GM12873 (cell line): ENCODE data around the gene ALPP.

Experiments
- TF ChIP-seq, protein P1 (sequence below): IDR thresholded peaks from 2 replicates; pipeline ENCODE4 v1.5.1; 2012; ENCODE audit warnings: low read depth, mild to moderate bottlenecking, moderate library complexity, low read length, control low read depth; ENCODE audit not compliant: insufficient read depth; ENCODE audit errors: missing control alignments

ALPP gene

DNA sequence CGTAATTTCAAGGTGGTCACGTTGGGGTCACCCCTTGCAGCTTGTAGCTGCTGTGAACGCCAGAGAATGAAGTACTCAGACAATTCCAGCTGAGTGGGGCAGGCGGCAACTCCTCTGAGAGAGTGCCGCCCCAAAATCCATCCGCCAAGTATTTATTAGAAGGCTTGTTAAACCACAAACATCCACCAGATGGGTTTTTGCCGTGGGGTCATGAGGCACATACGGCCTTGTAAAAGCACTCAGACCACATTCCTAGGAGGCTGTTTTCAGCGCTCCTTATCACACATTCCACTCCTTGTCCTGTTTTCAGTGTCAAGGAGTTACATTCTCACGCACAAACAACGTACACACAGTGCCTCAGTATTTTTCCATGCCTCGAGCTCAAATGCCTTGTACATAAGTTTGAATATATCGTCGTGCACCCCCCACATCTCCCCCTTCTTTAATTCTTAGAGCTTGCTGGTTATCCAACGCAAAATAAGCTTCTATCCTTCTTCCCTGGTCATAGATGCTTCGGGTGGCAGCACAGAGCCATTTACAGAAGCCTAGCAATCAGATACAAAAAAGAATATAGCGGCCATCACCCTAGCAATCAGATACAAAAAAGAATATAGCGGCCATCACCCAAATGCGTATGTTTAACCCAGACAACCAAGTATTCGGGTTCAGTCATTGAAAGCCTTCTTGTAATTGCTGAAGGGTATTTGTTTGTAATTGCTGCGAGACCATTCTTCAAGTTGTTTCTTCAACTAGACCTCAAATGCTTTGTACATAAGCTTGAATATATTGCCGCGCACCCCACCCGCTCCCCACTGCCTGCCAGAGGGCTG is 7.3 kb downstream of the ALPP start:
- TF ChIP-seq, protein P1, sequence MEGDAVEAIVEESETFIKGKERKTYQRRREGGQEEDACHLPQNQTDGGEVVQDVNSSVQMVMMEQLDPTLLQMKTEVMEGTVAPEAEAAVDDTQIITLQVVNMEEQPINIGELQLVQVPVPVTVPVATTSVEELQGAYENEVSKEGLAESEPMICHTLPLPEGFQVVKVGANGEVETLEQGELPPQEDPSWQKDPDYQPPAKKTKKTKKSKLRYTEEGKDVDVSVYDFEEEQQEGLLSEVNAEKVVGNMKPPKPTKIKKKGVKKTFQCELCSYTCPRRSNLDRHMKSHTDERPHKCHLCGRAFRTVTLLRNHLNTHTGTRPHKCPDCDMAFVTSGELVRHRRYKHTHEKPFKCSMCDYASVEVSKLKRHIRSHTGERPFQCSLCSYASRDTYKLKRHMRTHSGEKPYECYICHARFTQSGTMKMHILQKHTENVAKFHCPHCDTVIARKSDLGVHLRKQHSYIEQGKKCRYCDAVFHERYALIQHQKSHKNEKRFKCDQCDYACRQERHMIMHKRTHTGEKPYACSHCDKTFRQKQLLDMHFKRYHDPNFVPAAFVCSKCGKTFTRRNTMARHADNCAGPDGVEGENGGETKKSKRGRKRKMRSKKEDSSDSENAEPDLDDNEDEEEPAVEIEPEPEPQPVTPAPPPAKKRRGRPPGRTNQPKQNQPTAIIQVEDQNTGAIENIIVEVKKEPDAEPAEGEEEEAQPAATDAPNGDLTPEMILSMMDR = no peak

DNA sequence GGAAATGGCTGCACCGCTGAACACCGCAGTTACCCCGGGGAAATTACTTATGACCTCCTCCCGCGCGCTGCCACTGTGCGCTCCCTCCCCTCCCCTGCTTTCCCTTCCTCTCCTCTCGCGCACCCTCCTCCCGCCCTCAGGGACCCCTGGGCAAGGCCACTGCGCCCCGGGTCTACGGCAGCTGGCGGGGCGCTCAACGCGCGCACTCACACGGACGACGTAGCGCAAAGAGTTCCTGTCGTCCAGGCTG is 7.9 kb downstream of the ALPP start:
- TF ChIP-seq, protein P1 = no peak

DNA sequence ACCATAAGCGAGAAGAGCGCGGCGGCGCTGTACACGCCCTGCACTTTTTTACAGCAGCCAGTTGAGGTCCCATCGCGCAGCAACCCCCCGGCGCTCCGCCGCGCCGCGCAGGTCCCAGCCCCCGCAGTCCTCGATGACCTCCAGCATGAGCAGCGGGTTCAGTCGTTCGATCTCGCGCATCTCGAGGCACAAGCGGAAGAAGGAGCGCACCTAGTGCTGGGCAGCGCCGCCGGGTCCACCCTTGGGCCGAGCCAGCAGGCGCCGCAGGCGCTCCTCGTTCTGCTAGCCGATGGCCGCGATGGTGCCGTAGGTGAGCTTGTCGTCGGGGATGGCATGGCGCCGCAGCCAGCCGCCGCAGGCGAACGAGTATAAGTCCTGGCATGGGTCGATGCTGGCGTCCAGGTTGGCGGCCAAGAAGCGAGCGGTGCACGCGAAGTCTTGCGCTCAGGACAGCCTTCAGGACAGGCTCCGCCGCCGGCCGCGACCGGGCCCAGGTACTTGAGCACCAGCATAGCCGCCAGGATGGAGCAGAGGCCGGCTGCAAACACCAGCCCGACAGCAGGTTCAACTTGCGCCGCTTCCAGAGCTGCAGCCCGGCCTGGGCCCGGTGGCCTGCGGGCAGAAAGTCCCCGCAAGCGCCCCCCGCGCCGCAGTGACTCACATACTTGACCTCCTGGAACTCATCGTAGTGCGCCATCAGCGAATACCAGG is 8.3 kb downstream of the ALPP start:
- TF ChIP-seq, protein P1 = no peak

DNA sequence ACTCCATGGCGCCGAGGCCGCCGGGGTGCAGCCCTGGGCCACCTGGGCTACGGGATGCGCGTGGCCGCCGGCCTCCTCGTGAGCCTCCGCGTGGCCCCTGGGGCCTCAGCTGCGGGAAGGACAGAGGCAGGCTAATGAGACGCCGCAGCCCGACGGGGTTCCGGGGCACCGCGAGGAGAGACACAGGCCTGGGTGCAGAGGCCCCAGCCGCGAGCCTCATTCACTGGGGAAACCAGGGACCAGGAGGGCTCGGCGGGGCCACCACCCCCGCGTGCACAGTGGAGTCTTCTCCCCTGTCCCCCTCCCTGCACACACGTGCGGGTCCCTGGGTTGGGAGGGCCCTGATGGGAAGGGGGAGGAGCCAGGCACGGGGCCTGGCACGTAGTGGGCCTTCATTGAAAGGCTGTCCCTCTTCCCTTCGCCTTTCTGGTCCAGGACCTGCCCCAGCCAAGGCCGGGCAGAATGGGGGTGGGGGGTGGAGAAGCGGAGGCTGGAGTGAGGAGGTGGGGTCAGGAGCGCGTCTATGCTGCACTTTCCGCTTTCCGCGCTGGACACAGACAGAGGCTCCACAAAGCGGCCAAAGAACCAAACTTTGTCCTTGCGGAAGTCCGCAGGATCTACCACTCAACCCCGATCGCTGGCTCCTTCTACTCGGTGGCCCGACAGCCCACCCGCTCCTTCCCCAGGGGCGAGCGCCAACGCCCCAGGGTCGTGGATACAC is 9.1 kb downstream of the ALPP start:
- TF ChIP-seq, protein P1 = no peak

DNA sequence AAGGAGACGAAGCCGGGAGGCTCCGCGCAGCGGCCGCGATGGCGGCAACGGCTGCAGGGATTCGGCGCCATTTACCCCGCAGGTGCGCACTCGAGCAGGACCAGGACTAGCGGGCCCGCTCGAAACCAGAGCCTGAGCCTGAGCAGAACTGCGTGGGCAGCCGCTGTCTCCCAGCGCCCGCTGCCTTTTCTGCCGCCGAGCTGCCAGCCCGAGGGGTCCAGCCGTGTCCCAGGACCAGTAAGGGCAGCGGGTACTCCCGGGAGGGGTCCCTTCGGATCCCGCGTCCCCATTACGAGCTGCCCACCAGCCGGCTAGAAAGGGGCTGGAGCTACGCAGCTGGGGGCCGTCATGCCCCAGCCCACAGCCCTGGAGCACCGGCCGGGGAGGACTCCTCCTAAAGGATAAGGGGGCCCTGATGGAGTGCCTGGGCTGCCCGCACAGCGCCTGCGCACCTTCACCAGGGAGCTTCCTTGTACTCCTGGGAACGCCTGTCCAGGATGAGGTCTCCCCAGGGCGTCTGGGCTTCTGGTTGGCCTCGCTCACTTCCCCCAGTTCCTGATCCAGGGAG is 9.9 kb downstream of the ALPP start:
- TF ChIP-seq, protein P1 = no peak

DNA sequence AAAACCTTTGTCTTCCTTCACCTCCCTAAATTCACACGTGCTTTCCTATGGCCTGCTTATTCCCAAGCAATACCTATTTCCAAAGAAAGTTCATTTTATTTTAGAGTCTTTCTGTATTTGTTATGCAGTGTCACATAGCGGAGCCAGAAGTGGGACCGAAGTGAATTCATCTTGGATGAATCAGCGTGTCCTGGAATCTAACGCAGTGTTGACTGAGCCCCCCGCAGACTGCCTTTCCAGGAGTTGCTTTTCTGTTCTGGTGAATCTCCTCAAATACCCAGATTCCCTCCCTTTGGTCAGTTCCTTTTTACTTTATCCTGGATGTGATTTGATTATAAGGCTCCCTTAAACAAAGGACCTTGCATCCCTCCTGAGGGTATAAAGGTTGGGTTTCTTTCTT is 10.8 kb downstream of the ALPP start:
- TF ChIP-seq, protein P1 = no peak

DNA sequence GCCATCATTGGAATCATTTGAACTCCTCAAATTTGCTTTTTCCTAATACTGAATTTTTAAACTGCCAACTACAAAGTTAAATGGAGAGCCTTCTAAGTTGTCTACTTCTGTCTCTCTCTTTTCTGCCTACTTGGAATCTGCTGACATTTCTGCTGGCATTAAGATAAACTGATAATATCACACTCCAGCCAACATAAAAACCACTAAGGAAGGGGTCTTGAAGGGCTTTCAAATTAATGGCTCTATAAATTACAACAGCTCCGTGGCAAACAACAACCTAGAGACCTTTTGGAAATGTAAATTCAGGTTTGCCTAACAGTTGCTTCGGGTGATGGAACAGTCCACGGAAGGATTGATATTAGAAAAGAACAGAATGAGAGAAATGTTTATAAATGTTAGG is 12.1 kb downstream of the ALPP start:
- TF ChIP-seq, protein P1 = no peak
